HG03469 (cell line): ENCODE data around the gene SLC35A2.

Experiments used
- ATAC-seq: cut with Tn5 transposase; IDR thresholded peaks from one replicate; pipeline ENCODE4 v1.9.1; 2021; ENCODE audit warnings: mild to moderate bottlenecking, moderate library complexity, moderate number of reproducible peaks; ENCODE audit not compliant: unreplicated experiment

Gene SLC35A2

DNA sequence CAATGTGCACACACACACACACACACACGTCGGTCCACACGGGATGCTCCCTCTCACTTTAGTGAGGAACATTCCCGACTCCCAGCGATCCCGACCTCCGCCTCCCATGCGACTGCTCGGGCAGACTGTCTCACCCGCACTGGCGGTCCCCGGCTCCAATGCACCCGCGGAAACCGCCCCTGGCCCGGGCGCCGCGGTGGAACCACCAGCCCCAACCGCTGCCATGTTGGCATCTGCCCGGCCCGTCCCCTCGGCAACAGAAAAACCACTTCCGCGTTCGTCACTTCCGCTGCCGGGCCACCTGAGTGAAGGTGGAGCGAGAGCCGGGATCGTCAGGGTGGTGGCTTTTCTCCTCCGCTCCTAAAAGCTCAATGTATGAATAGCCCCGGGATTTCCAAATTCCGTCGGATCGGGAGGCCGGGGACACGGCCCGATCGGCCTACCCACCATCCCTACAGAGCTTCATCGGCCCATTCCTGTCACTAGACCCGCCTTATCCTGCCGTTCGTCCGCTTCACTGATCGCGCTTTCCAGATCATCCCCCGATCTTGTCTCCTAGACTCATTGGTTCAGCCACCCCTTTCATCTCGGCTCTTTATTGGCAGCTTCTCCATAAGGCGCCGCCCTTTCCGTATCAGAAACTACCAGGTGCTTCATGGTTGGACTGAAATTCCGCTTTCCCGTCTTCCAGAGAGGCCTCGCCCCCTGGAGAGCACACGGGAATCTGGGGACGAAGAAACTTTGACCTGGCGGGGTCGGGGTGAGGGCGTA is at the start of gene SLC35A2:
Gene SLC35A2 (minus strand): TSS at position 235 of the 771 bp plus-strand sequence. CDS start 10 bp downstream, at position 225.
- no peak for ATAC-seq

DNA sequence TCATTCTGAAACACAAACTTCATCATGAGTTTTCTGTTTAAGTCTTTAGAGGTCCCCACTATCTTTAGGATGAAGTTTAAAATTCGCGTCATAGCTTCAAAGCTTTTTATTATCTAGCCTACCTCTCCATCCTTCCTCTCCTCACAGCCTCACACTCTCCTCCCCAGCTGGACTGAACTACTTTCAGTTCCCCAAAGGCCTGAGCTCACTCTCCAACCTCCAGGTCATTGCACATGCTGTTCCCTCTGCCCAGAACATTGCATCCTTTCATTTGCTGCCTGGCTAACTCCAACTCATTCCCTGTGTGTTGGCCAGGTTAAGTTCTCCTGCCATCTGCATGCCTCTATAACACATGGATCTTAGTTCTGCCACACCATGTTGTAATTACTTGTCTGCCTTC is 48.8 kb upstream of the SLC35A2 start:
- no peak for ATAC-seq

DNA sequence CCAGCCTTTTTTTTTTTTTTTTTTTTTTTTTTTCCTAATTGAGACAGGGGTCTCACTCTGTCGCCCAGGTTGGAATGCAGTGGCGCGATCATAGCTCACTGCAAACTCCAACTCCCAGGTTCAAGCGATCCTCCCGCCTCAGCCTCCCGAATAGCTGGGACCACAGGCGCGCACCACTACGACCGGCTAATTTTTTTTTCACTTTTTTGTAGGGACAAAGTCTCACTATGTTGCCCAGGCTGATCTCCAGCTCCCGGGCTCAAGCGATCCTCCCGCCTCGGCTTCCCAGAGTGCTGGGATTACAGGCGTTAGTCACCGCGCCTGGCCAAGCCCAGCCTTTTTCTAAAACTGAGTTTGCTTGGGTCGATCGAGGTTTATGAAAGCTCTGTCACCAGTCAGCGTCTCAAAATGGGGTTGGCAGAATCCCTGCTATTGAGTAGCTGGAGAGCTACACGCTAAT is 47.2 kb upstream of the SLC35A2 start:
- ATAC-seq: no peak

DNA sequence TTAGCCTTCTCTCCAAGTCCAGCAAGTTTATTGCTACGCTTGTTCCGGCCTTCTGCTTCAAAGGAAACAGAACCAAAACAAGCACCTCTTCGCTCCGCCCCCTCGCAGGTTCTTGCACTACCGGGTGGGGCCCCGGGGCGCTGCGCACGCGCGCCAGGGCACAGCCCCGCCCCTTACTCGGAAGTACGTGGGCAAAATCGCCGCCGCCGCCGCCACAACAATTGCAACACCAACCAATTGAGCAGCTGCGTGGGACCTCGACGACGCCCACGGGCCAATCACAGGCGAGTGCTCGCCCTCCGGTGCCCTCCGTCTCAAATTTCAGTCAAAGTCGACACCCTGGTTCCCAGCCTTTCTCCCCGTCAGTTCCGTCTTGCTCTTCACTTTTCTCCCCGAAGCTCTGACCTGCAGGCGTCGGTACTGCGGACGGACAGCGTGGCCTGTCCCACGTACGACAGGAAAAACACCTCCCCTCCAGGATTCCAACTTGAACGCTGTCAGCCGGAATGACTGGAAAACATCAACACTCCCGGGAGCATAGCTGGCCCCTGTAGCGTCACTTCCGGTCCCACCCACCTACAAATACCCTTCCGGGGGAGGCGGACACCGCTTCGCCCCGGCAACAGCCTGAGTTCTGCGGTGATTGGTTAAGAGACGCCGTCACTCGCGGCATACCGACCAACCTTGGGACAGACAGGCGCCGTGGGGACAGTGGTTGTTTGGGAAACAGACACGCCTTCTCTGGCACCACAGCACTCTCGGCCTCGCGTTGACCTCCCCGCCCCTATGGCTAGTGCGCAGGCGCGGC is 46.6 kb upstream of the SLC35A2 start:
- ATAC-seq: peak; percentile 82

DNA sequence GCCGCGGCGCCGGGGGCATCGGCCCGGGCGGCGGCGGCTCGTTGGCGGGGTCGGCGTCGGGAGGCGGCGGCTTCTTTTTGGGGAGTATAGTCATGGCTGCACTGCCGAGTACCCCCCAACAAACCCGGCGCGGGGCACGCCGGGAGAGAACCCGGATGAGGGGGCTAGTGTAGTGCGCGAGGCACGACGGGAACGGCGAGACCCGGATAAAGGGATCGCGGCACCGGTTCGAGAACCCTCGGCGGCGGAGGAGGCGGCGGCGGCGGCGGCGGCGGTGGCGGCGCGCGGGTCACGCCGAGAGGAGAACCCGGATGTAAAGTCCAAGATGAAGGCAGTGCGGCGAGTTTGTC is 46.0 kb upstream of the SLC35A2 start, which contains the start of gene OTUD5:
Gene OTUD5 (minus strand): TSS at position 131 of the 350 bp plus-strand sequence. CDS start 37 bp downstream, at position 94.
- peak; percentile 29 for ATAC-seq

DNA sequence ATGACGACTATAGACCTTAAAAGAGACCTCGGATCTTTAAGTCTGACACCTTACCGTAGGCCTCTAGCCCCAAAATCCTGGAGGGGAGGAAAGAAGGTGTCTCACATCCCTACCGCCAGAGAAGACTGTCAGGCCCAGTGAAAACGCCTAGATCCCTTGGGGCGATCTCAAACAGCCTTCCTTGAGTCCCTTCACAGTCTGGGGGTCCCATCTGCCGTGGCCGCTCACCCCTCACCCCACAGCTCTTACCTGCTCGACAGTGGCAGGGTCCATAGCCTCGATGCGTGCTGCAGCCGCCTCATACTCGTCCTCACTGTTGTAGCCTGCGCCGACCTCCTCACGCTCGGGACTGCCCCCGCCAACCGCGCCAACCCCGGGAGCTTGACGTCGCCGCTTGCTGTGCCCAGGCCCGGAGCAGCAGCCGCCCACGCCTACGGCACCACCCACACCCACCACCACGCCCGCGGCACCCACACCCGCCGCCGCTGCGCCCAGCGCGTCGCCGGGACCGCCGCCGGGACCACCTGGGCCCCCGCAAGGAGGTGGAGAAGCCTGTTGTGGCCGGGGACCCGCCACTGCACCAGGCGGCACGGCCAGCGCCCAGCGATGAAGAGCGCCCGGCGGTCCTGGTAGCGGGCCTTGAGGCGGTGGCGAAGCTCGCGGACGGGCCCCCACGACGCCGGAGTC is 45.4 kb upstream of the SLC35A2 start:
- ATAC-seq: no peak

DNA sequence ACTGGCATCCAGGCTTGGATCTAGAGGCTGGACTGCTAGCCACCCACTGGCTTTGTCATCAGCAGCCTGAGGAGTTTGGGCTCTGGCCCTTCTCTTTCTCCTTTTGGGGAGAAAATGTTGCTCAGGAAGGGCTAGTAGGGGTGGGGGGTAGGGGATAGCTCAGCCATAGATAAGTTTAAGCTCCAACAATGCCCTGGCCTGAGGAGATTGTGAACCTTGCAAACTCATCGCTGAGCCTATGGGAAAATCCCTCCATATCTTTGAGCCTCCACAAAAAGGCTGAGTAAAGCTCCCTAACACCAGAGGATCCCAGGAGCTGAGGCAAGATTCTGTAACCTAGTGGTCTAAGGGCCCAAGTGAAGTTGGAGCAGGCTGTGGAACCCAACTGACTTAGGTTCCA is 37.1 kb upstream of the SLC35A2 start:
- no peak for ATAC-seq

DNA sequence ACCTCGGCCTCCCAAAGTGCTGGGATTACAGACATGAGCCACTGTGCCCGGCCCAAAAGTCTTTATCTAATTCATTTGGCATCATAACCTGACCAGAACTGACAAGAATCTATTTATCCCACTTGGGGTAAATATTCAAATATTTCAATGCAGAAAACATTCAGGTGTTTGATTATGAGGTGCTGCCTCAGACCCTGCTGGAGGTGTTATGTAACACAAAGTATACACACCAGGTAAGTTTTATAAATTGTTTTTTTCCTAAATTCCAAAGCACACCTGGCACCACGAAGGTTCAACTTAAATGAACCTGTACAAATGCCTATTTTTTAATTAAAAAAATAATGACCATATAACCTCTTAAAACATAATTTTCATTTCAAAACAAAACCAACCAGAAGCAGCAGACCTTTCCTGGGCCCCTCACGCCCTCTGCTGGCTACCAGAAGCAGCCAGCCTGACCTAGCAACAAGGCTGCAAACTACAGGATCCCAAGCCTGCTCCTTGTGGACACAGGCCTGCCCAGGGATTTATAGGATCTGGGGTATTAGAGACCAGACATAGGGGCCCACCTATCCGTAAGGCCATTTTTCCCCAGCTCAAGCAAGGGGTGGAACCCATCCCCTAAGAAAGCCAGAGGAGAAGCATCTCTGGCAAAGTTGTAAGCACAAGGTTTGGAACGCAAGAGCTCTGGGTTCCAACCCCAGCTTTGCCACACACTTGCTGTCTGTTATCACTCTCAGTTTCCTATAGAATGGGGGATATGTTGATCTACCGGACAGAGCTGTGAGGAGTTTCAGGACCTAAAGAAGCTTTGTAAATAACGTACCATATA is 34.3 kb upstream of the SLC35A2 start:
- no peak for ATAC-seq

DNA sequence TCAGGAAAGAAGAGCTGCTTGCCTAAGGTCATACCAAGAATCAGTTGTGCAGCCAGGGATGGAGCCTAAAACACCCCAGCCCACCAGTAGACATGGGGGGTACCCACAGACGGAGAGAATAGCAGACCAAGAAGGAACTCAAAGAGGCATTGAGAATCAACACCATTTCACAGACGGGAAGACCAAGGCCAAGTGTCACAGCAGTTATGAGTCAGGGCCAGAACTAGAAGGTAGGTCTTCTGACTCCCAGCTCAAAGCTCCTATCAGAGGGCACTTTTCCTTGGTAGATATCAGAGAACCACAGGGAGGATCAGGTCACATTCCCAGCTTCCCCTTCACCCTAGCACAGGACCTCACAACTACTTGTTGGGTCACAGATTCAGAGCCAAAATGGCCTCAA is 31.4 kb upstream of the SLC35A2 start:
- ATAC-seq: no peak

DNA sequence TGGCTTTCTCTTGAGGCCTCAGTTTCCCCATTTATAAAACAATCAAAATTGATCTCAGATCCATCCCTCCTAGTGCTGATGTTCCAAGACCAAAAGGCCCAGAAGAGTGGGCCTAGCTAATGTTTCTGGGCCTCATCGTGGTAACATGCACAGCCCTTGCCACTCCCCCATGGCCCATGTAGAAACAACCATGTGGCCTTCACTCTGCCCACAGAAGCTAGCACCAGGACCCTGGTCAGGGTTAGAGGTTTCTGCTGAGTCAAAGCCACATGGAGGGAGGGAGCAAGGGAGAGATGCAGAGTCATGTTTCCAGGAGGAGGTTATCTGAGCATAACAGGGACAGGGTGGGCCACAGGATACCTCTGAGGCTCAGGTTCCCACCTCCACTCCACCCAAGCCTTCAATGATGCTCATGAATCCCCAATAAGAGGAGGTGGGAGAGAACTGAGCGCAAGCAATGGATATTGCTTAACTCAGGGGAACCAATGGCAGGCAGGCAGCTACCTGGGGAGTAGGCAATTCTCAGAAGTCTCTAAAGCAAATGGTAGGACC is 29.0 kb upstream of the SLC35A2 start:
- ATAC-seq: no peak

DNA sequence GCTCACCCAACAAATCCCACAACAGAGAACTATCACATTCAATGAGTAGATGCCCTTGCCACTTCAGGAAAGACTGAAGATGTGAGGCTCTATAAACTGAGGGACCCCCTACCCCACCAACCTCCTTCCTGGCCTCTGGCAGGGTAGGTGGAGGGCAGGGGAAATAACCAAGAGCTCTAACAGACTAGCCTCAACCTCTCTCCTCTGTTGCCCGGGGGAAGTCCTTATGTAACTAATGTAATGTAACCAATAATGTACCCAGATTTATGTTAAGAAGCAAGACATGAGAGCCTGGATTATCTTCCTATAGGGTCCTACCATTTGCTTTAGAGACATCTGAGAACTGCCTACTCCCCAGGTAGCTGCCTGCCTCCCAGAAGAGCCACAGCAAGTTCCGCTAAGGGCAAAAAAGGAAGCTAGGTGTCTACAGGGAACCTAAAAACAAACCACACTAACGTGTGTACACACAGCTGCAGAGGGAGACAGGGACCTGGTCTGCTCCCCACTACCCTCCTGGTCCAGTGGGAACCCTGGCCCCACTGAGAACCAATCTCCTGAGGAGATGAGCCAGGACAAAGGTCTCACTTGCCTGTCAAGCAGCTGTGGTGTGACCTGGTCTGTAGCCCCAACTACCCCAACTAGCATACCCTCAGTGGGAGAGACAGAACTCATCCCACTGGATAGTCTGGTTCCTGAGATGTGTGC is 28.2 kb upstream of the SLC35A2 start:
- no peak for ATAC-seq

DNA sequence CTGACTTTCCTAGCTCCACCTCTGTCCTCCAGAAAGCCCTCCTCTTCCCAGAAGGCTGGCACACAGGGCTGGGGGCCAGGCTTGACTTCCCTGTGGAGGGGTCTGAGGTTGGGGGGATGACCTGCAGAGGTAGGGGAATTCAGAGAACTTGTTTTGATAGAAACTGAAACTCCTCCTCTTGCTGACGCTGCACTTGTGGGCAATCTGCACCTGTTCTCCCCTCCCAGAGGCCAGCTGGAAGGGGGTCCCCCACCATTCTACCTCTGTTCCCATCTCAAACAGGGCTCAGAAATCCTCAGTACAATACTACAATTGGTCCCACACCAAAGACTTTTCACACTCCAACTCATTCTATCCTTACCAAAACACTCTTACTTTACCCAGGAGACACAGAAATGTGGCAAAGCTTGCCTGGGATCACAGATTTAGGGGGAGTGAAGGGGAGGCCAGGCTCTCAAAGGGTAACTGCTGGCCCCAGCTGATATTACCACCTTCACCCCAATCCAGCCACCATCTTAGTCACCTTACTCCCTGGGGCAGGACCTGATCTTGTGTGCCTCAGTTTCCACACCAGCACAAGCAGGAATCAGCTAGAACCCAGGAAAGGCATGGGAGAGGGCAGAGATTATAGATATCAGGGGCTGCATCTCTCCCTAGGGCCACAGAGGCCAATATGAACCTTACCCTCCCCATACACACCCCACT is 27.4 kb upstream of the SLC35A2 start:
- peak; percentile 32 for ATAC-seq

DNA sequence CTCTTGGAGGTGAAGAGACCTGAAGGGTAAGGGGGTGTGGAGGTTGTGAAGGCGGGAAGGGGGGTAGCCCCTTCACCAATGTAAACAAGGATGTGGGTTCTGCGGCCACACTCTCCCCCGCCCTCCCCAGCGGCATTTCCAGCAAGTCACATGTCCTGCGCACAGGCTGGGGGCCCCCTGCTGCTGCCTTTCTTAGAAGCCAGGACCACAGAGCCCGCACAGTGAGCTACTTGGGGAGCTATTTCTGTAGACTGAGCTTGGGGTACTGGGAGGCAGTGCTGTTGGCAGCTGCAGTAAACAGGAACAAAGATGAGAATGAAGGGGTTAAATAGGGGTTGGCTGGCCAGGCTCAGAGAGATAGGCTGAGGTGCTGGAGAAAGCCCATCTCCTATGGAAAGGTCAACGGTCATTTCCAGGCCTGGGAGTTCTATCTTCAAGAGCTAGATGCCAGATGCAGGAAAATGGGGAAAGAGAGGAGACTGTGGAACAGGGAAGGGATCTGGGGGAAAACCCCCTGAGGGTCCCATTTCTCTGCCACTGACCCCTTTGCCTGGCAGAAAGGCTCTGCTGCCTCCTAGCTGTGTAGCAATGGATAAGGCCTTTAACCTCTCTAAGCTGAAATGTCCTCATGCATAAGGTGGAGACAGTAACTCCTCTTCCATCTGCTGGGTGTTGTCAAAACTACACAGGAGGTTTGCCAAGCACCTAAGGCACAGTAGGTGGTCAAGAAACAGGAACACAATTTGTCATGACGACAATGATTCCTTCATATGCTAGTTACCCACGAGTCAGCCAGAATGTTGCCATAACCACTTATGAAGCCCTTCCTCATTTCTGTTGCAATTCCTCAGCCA is 25.8 kb upstream of the SLC35A2 start:
- peak; percentile 29 for ATAC-seq

DNA sequence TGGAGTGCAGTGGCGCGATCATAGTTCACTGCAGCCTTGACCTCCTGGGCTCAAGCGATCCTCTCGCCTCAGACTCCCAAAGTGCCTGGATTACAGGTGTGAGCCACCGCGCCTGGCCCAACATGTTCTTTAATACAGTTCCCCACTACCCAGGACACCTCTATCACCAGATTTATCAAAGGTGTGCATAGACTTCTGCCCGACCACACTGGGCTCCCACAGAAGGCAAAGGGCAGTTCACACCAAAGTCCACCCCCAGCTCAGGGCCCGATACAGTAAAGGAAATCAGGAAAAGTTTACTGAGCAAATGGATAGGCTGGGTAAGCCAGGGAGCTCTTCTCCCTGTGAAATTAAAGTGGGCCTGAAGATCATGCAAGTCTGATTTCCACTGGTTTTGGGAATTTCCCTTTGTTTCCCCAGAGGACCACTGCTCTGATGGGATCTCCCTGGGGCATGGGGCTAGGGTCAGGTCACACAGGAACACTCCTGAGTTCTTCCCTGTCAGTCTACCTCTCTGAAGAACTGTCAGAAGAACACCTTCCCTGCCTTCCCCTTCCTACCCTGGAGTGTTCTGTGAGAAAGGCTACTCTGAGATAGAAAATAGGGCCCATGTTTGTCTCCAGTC is 25.1 kb upstream of the SLC35A2 start:
- no peak for ATAC-seq

DNA sequence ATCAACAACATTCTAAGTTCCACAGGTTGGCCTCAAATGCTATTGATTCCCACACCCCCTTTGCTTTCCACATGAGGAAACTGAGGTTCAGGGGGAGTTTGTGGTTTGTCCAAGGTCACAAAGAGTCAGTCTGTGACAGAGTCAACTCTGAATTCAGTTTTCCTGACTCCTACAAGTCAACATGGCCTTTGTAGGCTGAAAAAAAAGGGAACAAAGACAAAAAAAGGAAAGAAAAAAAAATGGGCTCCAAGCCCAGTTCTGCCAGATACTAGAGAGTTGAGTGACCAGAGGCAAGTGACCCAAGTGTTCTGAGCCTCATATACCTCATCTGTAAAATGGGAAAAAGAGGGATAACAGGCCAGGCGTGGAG is 23.8 kb upstream of the SLC35A2 start:
- ATAC-seq: no peak

DNA sequence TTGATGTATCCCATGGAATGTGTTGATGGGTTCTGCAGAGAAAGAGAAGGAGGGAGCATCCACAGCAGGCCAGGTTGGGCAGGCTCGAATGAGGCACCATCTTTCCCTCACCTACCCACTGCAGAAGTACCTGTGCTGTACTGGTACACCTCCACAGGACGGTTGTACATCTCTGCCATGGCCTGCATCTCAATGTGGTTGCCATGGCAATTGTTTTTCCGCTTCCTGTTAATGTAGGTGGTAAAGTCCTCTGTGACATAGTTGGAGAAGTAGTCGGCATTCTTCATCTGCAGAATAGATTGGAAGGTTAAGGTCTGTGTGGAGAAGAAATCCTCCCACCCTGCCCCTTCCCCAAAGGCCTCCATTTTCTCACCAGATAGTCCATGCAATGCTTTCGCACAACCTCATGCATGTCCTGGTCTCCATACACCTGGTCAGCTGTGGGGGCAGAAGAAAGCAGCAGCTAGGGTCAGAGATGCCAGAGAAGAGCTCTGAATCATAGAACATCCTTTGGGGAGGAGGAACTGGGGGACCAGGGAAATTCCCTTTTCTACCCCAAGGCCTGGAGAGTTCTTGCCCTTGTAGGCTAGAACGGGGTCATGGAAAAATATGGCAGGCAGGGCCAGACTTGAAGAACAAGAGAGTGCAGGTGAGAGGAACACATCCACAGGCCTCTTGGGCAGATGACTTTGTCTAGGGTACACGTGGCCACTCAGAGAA is 23.3 kb upstream of the SLC35A2 start:
- ATAC-seq: no peak

DNA sequence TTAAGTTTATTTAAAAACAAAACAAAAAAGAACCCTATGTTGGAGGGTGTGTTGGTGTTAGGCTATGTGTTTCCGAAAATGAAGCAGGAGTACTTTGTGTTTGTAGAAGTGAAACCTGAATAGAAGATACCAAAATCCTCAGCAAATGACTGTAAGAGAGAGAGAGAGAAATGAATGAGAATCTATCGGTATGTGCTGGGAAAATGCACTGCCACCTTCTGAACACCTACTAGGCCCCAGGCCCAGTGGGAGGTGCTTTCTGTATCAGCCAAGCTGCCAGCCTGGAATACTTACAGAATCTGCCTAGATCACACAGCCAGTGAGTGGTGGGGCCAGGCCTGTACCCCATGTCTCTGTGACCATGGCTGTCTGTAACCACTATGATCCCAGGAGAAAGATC is 22.3 kb upstream of the SLC35A2 start:
- no peak for ATAC-seq
